WTC11 (cell line): ENCODE data around the gene DGLUCY.

Experiments used
- ATF2 ChIP-seq: sonication (generic); formaldehyde crosslinking; IDR thresholded peaks from 2 replicates; pipeline ENCODE4 v1.8.1; 2022; ENCODE audit warnings: low read depth, missing genetic modification reagents, borderline replicate concordance
- CBFB ChIP-seq: sonication (generic); formaldehyde crosslinking; IDR thresholded peaks from 2 replicates; pipeline ENCODE4 v1.8.1; 2022; ENCODE audit warnings: mild to moderate bottlenecking, low read depth, missing genetic modification reagents
- CTCF ChIP-seq: fragments of 200-600 bp; IDR thresholded peaks from 2 replicates; pipeline ENCODE4 v1.8.0; 2022; ENCODE audit warnings: antibody characterized with exemption
- E2F1 ChIP-seq: sonication (generic); formaldehyde crosslinking; IDR thresholded peaks from 2 replicates; pipeline ENCODE4 v1.8.0; 2022; ENCODE audit warnings: mild to moderate bottlenecking, missing genetic modification reagents
- E2F4 ChIP-seq: sonication (generic); formaldehyde crosslinking; IDR thresholded peaks from 2 replicates; pipeline ENCODE4 v1.8.1; 2022; ENCODE audit warnings: low read depth, mild to moderate bottlenecking, moderate library complexity, missing genetic modification reagents, borderline replicate concordance
- NFYB ChIP-seq: sonication (generic); formaldehyde crosslinking; conservative IDR thresholded peaks from 2 replicates; pipeline ENCODE4 v1.8.0; 2022; ENCODE audit warnings: low read depth, missing genetic modification reagents
- NR2C2 ChIP-seq: sonication (generic); formaldehyde crosslinking; IDR thresholded peaks from 2 replicates; pipeline ENCODE4 v1.8.0; 2022; ENCODE audit warnings: mild to moderate bottlenecking, missing genetic modification reagents

- TF ChIP-seq NR2C2 (CRISPR knock-in tag): no peak
- TF ChIP-seq NFYB: no peak
- TF ChIP-seq CTCF: no peak
- no peak for TF ChIP-seq CBFB (CRISPR knock-in tag)
- no peak for TF ChIP-seq E2F1
- no peak for TF ChIP-seq ATF2
- TF ChIP-seq E2F4 (CRISPR knock-in tag): no peak
Measured at GRCh38 chr14:91154851-91155625, 41.2 kb downstream of the DGLUCY start.
